ENCODE measurements around the gene CACNG5.

The CACNG5 gene

DNA sequence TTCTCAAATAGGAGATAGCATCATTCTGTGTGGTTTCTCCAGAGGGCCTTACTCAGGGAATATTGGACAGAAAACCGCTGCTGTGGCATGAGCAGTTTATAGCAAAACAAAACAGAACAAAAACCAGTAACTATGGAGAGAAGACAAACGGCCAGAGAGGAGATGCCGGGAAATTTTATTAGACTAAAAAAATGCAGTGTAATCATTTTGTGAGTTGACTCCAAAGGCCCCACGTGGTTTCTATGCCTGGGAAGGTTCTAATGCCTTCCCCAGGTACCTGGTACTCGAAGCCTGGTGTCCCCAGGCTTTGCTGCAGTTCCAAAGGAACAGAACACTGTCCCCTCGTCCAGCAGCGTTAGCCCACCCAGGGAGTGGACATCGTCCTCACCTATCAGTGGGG, 12.9 kb upstream of the CACNG5 start:
- no peak for DNase-seq (ENCODE audit: low read depth)

DNA sequence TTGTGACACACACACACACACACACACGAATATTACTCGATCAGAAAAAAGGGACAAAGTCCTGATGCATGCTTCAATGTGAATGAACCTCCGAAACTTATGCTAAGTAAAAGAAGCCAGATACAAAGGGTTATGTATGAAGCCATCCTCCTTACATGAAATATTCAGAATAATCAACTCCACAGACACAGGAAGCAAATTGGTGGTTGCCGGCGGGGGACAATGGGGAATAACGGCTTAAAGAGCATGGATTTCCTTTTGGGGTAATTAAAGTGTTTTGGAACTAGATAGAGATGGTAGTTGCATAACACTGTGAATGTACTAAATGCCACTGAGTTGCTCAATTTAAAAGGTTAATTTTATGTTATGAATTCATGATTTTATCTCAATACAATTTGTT, 8.1 kb upstream of the CACNG5 start:
- no peak for DNase-seq (ENCODE audit: low read depth)

DNA sequence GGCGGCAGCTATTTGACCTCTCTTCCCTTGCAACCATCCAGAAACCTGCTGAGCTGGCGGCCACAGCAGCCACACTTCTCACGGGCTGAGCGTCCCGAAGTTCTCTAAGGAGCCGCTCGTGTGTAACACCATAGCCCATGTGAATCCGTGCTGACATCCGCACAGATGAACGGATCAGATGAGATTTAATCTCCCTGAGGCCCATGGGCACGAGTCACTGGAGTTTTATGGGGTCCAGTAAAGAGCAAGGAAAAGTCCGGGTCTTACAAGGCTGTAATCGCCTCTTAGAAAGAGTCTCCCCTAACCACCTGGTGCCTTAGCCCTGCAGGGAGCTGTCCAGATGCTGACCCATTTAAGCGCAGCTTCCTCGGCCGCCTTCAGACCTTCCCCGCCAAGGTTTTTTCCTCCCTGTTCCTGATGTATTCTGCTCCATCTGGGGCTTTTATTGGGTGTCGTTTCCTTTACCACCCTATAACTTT, 5.5 kb upstream of the CACNG5 start:
- no peak for DNase-seq (ENCODE audit: low read depth)

DNA sequence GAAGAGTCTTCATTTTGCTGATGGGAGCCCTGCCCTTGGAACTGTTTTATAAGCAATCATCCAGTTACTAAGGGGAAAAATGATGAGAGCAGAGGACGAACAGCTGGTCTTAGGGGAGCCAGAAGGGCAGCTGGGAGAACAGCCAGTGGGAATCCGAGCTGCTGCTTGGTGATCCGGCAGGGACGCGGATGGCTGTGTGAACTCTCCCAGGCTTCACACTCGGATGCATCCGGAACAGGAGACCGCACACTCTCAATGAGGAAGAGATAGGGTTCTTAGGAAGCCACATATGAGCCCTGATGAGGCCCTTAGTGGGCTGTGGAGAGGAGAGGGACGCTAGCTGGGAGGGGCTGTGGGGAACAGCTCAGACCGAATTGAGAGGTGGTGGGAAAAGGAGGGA, 5.0 kb upstream of the CACNG5 start:
- no peak for DNase-seq (ENCODE audit: low read depth)

DNA sequence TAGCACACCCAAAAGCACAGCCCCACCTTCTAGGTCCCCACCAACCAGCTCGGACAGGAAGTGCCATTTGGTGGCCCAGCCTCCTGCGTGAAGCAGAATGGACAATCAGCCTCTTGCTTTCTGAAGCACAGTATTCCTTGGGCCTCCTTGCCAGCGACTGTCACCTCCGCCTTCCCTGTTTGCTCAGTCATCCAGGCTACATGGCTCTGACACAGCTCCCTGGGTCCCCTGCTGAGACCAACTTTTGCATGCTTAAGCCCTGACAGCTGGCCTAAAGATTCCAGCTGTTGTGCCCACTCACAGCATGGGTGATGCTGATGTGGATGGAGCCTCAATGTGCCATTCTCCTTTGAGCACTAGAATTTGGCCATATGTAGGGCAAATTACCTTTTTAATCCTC, 4.5 kb upstream of the CACNG5 start:
- DNase-seq (ENCODE audit: low read depth): no peak

DNA sequence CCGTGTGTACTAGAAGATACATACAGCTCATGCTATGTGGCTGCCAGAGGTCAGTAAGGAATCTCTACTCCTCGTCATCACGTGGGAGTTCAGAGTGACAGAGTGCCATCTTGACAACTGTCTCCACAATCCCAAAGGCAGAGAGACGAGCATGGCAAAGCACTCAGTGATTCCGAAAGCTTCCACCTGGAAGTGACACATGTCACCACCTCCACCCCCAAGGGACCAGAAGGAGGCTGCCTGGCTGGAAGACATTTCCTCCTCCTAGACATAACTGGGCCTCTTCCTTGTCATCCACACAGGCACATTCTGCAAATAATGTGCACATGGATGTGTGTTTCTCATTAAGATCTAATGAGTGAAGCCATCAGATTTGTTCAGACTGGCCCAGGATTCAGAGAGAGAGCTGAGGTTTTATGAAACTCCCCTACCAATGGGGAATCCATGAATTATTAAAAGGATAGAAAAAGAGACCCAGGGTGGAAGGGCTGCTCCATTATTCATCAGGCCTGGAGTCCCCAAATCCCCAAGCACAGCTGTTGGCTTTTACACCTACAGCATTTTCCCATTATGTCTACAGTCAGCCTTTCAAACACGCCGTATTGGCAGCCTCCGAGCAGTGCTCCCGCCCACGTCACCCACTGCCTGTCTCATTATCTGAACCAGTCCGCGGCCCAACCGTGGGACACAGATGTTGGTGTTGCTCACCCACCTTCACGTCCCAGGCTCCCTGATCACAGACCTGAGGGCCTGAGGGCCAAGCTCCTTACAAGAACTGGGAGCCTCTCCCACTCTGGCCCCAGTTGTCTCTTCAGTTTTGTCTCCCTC, 3.3 kb upstream of the CACNG5 start:
- no peak for DNase-seq (ENCODE audit: low read depth)

DNA sequence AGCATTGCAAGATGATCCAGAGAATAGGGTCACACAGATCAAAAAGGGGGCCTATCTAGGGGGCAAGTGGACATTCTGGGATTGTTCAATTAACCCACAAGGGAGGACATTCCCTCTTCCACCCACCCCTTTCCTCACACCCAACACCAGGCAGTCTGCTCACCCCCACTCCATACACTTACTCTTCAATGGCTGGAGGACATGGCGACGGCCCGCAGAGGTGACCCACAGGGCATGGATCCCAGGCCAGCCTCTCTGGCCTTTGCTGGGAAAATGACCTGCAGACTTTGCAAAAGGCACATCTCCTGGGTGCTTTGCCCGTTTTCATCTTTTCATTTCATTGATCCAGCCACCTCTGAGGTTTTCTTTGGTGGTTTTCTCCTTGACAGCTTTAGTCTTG, 1.7 kb upstream of the CACNG5 start:
- no peak for DNase-seq (ENCODE audit: low read depth)

DNA sequence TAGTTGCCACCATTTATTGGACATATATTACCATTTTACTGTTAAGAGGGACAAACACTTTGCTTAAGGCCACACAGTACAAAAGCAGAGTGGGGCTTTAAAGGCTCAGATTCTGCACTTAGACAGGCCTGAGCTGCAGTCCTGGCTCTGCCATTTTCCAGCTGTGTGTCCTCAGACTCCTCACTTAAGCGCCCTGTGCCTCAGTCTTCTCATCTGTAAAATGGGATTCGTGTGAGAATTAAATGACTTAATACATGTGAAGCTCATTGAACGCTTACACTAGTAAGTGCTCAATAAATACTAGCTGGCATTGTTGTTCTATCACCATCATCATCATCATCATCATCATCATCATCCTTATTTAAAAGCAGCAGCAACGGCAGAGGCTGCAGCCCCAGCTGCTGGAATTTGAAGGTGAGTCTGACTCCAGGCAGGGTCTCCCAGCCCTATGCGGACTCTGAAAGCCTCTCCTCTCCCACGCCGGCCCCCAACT, 445 bp upstream of the CACNG5 start:
- no peak for DNase-seq (ENCODE audit: low read depth)

DNA sequence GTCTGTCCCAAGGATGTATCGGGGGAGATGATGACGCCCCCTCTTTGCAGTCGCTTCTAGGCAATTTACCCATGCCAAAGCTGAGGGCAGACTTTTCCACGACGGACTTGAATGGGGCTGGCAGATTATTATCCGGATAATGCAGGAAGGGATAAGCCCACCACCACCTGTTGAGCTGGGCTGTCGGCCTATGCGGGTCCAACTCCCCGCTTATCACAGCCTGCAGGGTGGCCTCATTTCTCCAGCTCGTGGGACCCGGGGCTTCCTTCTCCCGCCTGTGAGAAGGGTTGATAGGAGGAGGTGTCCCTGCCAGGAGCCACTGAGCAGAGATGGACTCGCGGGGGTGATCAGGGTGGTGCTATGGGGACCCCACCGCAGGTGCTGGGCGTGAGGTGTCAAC, 559 bp downstream of the CACNG5 start:
- DNase-seq (ENCODE audit: low read depth): no peak

DNA sequence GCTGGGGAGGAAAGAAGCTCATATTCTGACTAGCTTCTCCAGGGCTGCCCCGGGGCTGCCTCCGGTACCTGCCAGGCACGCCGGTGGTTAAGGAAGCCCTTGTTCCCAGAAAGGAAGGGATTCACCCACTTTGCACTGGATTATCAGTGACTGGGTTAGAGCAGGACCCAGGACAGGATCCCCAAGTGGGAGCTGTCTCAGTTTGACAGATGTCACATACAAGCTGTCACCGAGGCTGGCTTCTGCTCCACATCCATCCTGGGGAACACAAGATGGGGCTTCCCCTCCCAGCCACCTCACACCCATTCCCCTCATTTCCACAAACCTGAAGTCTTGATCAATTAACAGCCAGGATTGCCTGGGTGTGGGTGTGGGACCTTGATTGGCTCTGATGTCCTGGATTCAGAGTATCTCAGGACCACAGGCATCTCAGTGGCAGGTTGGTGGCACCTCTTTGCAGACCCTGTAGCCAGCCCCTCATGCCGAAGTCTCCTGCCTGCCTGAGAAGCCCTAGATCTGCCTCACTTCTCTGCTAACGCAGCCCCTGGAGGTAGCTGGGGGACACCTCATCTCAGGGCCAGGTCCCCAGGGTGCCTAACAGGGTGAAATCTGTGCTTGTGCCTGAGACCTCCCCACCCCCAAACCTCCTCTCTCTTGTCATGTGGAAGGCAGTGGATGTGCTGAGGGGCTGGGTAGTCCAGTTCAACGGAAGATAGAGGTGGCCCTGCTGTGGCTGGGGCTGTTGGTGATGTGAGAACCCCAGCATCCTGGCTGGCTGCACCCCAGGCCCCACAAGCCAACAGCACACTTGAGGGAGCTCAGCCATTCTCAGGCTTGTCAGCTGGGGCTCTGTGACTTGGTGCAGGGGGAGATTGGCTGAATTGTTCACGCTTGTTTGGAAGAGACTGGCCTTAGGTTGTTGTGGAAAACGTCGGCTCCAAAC, 1.4 kb downstream of the CACNG5 start:
- DNase-seq (ENCODE audit: low read depth): no peak

DNA sequence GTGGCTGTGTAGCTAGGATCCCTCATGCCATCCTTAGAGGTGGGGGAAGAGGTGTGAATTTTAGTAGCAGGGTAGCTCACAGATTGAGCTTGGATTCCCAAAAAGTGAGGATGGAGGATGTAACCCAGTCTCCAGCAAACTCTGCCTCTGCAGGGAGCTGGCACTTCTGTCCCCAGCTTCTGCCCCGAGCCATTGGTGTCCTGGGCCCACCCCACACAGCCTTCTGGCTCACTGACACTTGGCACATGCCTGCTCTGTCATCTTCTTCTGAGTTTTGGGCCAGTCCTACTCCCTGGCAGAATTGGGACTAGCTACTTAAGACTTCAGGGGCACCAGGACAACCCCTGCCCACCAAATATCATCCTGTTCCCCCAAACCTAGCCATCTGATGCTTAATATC, 2.3 kb downstream of the CACNG5 start:
- no peak for DNase-seq (ENCODE audit: low read depth)

DNA sequence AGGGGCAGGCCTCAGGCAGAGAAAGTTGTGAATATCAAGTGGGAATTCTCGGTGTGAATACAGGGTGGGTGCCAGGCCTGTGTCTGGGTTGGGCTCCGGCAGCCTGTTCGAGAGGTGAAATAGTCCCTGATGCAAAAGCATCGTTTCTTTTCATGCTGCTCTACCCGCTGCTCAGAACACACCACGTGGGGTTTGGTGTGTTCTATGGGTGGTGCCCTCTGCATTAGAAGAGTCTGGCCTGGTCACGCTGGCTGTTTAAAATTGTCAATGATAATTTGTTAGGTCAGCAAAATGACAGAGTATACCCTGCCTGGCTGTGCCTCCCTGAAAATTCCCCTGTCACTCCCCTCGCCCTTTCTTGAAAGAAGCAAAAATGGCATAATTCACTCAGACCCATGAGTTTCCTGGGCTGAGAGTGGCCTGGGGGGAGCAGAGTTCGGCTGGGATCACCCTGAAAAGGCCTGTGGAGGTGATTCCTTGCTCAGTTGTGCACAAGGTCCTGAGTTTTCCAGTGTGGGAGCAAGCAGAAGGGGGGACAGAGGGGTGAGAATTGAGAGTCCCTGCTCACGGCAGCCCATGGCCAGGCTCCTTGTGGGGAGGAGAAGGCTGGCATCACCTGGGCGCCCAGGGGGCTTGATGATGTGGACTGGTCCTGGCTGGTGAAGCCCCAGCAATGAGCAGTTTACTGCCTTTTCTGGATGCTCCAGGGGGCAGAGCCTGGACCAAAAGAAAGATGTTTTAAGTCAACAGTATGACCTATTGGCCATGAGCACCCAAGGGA, 3.2 kb downstream of the CACNG5 start:
- no peak for DNase-seq (ENCODE audit: low read depth)

DNA sequence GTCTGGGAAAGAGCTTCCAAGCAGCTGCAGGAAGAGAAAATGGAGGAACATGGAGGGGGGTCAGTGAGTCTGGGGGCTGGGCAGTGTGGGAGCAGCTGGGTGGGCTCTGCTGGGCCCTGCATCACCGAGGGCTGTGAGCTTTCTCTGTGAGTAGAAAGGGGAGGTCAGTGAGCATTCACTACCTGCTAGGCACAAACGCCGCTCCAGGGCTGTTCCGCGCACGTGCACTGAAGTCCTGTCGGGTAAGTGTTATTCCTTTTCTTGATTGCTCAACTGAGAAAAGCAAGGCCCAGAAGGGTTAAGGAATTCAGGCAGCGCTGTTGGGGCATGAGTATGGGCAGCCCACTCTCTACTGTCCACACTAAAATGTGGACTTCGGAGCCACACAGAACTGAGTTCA, 4.7 kb downstream of the CACNG5 start:
- no peak for DNase-seq (ENCODE audit: low read depth)

DNA sequence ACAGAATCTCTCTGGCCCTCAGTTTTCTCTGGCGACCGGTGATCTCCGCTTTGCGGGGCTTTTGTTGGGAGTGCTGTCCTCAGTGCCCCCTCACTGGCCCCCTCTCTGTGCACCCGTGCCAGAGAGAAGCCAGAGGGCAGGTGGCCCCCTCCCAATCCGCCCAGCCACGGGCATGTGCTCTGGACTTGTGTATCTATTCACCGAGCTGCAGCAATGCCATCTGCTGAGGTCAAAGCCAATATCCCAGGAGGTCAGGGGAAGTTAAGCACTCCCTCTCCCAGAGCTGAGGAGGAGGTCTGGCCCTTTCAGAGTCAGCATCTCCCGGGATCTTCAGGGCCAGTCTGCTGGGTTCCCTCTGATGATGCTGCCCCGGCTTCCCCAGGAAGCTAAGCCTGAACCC, 5.1 kb downstream of the CACNG5 start:
- no peak for DNase-seq (ENCODE audit: low read depth)

DNA sequence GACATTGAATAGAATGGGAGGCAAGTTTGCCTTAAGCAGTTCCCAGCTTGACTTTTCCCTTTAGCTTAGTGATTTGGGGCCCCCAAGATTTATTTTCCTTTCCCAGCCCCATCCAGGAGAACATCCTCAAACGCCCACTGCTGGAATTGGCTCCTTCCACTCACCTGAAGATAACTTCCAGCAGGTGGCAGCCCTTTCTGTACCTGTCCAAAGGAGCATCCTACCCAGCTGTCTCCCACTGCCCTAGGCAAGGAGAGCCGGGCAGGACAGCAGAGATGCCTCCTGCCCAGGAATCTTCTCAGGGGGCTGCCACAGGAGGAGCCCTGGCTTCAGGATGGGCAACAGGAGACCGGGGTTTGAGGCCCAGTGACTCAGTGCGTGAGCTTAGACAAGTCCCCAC, 6.4 kb downstream of the CACNG5 start:
- DNase-seq (ENCODE audit: low read depth): no peak

DNA sequence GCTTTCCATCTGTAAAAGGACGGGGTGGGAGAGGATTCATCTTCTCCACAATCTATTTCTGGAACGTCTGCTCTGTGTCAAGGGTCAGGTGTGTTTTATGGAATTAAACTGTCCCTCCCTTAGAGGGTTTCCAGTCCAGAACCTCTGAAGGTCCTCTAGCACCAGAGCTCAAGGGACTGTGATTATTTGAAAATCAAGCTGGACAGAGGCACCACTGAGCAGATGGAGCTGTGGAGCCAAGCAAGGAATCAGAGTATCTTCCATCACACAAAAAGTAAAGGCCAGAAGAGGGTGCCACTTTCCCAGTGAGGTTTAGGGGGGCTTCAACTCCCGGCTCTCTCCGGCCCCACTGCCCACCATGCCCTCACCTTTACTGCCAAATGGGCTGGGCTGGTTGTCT, 6.8 kb downstream of the CACNG5 start:
- no peak for DNase-seq (ENCODE audit: low read depth)

DNA sequence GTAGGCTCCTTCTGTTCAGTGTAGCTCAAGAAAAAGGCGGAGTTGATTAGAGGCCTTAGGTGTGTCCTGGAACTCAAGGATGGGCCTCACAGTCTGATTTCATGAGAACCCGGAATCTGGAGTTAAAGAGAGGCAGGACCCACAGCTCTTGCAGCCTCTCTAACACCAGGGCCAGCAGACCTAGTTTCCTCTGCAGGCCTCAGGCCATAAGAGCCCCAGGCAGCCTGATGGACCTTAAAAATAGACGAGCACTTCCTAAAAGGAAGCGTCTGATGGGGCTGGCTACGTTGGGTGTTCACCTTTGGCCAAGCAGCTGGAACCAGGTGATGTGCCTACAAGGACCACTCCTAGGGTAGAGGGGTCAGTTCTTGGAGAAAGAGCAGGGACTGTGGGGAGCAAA, 7.6 kb downstream of the CACNG5 start:
- no peak for DNase-seq (ENCODE audit: low read depth)

DNA sequence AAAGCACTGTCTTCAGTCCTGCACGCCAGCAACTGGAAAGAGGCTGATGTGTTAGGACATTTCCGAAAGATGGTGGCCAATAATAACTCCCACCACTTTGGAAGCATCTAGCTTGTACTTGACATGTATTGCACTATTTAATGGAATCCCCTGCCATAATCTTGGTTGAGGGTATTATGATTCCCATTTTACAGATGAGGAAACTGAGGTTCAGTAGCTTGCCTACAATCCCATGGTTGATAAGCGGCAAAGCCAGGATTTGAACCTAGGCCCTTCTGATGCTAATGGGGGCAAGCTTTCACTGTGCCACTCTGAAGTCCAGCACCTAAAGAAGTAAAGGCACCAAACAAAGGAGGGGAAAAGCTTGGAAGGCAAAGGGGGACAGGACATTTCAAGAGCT, 8.0 kb downstream of the CACNG5 start:
- DNase-seq (ENCODE audit: low read depth): no peak

DNA sequence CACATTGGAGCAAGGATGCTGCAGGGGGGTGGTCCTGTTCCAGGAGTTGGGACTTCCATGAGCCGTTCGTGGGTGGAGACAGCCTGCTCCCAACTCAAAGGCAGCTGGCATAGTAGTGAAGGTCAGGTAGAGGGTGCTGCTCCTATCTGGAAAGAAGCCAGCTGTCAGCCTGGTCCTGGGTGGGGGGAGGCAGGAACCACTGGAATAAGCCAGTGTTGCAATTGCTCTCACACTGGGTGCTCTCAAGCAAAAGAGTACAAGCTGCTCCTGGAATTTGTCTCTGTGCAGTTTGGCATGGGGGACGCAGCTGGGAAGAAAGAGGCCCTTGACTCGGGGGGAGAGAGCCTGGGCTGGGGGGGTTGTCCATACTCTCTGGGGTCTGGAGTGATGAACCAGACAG, 8.7 kb downstream of the CACNG5 start:
- DNase-seq (ENCODE audit: low read depth): no peak

DNA sequence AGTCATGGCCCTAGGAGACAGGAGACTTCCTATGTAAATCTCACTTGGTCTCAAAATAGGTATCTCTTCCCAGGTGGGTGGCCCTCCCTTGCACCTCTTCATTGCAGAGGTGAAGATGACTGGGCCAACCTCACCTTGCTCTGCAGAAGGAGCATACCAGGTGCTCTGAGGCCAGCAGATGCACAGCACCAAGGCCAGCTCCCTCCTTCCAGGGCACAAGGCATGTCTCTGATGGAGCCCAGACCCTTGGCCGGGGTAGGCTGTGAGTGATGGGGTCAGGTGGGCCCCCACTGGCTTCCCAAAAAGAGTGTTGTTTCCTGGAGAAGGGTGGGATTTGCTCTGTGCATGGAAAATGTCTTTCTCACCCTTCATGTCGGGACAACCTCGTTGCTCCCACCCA, 12.8 kb downstream of the CACNG5 start:
- DNase-seq (ENCODE audit: low read depth): no peak

DNA sequence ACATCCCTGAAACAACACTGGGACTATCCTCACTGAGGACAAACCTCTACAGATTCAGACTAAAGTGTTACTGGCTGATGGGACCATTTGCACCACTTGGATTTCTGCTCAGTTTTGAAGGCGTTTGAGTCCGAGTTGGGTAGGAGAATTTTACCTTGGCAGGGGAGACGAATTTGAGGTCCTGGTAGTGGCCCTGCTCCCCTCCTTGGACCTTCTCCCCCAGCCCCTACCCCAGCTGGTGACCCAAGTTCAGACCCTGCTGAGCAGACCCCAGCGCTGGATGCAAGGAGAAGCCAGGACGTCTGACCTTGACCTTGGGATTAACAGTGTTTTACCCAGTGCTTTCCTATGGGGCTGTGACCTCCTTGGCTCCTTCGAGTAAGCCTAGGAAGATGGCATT, 13.6 kb downstream of the CACNG5 start:
- no peak for DNase-seq (ENCODE audit: low read depth)

DNA sequence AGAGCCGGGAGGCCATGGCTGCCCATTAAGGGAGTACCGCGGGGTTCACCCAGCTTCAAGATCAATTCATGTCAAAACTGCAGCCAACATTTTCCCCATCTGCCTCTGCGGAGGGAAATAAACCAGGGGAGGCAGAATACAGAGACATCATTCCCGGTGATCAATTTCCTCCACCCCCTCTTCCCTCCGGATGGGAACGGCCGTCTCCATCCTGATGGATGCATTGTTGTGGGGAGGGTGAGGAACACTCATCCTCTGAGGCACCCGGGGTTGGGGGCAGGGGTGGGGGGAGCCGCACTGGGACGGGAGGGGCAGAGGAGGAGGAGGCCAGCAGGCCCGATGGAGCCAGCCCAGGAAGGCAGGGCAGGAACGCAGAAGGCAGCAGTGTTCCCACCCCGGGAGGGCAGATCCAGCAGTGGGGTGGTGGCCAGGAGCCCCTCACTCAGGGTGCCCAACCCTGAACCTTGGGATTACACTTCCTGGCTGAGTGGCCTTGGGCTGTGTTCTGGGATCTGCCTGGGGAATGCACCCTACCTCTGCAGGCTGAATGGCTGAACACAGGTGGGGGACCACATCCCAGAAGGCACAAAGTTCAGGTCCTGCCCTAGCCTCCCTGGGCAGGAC, 14.2 kb downstream of the CACNG5 start:
- no peak for DNase-seq (ENCODE audit: low read depth)
